SK-N-SH (cell line): ENCODE measurements around the gene SCAMP5.

Source experiments
- RAD21 ChIP-seq: IDR thresholded peaks from 2 replicates; pipeline ENCODE4 v1.6.1; 2012; ENCODE audit warnings: mild to moderate bottlenecking, low read length
- SMC3 ChIP-seq: IDR thresholded peaks from 2 replicates; pipeline ENCODE4 v1.6.1; 2012; ENCODE audit warnings: low read depth, low read length, improper control_type of control experiment
- TF ChIP-seq, protein P1 (sequence below): fragments of 200-600 bp; sonication (generic); IDR thresholded peaks from 2 replicates; pipeline ENCODE4 v1.6.1; 2017; ENCODE audit warnings: antibody characterized with exemption, mild to moderate bottlenecking, moderate library complexity

DNA sequence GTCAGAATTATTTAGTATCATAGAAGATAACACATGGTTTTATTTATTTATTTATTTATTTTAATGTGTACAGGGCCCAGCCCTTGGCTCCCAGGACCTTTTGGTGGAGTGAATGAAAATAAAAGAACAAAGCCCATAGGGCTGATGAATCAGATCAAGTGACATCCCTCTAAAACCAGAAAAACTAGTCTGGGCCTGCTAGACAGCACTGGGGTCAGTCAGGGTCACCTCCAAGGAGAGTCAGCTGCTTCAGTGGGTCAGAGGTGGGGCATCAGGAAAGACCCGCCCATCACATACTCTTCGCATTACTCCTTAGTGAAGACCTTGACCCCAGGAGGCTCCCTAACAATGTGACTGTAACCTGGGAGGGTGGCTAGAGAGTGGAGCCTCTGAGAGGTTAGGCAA lies 40.9 kb downstream of the SCAMP5 start:
- TF ChIP-seq, protein P1, sequence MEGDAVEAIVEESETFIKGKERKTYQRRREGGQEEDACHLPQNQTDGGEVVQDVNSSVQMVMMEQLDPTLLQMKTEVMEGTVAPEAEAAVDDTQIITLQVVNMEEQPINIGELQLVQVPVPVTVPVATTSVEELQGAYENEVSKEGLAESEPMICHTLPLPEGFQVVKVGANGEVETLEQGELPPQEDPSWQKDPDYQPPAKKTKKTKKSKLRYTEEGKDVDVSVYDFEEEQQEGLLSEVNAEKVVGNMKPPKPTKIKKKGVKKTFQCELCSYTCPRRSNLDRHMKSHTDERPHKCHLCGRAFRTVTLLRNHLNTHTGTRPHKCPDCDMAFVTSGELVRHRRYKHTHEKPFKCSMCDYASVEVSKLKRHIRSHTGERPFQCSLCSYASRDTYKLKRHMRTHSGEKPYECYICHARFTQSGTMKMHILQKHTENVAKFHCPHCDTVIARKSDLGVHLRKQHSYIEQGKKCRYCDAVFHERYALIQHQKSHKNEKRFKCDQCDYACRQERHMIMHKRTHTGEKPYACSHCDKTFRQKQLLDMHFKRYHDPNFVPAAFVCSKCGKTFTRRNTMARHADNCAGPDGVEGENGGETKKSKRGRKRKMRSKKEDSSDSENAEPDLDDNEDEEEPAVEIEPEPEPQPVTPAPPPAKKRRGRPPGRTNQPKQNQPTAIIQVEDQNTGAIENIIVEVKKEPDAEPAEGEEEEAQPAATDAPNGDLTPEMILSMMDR: no peak
- TF ChIP-seq SMC3: no peak
- no peak for TF ChIP-seq RAD21
